B cell (primary cell): ENCODE data around the gene MRPL28.
A peak's percentile ranks its signal among the peaks of the same experiment; 100 is the strongest.

Experiments used
- EZH2 ChIP-seq: IDR thresholded peaks from 2 replicates; pipeline ENCODE4 v1.6.1; 2012; ENCODE audit warnings: borderline replicate concordance, low read depth, mild to moderate bottlenecking, moderate library complexity, low read length; ENCODE audit not compliant: insufficient read depth, poor library complexity, severe bottlenecking
- TF ChIP-seq, protein P1 (sequence below): fragments of 200-600 bp; IDR thresholded peaks from one replicate; pipeline ENCODE4 v1.8.0; 2022; ENCODE audit warnings: antibody characterized with exemption, mild to moderate bottlenecking

DNA sequence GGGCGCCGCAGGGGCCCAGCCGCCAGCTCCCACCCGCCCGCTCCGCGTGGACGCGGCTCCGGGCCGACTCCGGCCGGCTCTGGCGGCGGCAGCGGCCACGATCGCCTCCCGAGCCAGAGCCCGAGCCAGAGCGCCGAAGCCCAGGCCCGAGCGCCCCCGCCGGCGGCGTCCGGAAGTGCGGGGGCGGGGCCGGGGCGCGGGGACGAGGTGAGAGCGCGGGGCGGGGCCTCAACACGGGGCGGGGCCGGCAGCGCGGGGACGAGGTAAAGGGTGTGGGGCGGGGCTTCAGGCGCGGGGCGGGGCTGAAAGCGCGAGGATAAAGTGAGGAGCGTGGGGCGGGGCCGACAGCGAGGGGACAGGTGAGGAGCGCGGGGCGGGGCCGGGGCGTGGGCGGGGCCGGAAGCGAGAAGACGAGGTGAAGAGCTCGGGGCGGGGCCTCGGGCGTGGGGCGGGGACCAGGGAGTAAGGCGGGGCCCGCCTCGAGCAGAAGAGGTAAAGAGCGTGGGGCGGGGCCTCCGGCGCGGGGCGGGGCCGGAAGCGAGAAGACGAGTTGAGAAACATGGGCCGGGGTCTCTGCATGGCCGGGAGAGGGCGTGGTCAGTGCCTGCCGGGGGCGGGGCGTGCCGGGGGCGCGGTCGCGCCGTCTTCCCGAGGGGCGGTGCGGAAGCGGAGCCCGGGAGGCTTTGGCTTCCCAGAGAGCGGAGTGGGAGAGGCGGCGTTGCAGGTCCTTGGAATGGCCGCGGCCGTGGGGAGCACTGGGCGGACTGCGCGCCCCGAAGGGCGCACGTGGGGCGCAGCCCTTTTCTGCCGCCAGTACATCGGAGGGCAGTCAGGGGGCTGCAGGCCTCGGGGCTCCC lies 17.6 kb downstream of the MRPL28 start, which contains the start of gene AXIN1:
- TF ChIP-seq, protein P1, sequence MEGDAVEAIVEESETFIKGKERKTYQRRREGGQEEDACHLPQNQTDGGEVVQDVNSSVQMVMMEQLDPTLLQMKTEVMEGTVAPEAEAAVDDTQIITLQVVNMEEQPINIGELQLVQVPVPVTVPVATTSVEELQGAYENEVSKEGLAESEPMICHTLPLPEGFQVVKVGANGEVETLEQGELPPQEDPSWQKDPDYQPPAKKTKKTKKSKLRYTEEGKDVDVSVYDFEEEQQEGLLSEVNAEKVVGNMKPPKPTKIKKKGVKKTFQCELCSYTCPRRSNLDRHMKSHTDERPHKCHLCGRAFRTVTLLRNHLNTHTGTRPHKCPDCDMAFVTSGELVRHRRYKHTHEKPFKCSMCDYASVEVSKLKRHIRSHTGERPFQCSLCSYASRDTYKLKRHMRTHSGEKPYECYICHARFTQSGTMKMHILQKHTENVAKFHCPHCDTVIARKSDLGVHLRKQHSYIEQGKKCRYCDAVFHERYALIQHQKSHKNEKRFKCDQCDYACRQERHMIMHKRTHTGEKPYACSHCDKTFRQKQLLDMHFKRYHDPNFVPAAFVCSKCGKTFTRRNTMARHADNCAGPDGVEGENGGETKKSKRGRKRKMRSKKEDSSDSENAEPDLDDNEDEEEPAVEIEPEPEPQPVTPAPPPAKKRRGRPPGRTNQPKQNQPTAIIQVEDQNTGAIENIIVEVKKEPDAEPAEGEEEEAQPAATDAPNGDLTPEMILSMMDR: peak; percentile 23
- TF ChIP-seq EZH2: no peak
